HCT116 (cell line): ENCODE data around the gene IRF4.

ENCODE experiments used
- ATF3 ChIP-seq: IDR thresholded peaks from 2 replicates; pipeline ENCODE4 v1.6.1; 2012
- CTCF ChIP-seq, 3 experiments: fragments of 200-600 bp in 1 of 3; sonication (generic) in 1 of 3; IDR thresholded peaks in 2 of 3; conservative IDR thresholded peaks in 1 of 3; 2 replicates each; pipeline ENCODE4 v1.5.1; 2012 to 2017; ENCODE audit warnings: low read depth in 2 of 3, low read length in 2 of 3, antibody characterized with exemption in 1 of 3, borderline replicate concordance in 1 of 3, control low read depth in 1 of 3, mild to moderate bottlenecking in 1 of 3, mixed read lengths in 1 of 3, mixed run types in 1 of 3, moderate library complexity in 1 of 3; ENCODE audit not compliant: insufficient read depth in 1 of 3
- EGR1 ChIP-seq: IDR thresholded peaks from 2 replicates; pipeline ENCODE4 v1.6.1; 2012; ENCODE audit warnings: low read depth
- EZH2 ChIP-seq: fragments of 200-600 bp; sonication (generic); IDR thresholded peaks from 2 replicates; pipeline ENCODE4 v1.6.1; 2017; ENCODE audit warnings: antibody characterized with exemption, mixed run types
- EZH2phosphoT487 ChIP-seq: fragments of 200-600 bp; IDR thresholded peaks from 2 replicates; pipeline ENCODE4 v1.6.1; 2018; ENCODE audit warnings: antibody characterized with exemption, borderline replicate concordance
- JUND ChIP-seq: IDR thresholded peaks from 2 replicates; pipeline ENCODE4 v1.6.1; 2012
- POLR2AphosphoS5 ChIP-seq: IDR thresholded peaks from 2 replicates; pipeline ENCODE4 v1.6.1; 2011; ENCODE audit warnings: mild to moderate bottlenecking, low read depth, low read length, moderate library complexity
- RAD21 ChIP-seq: IDR thresholded peaks from 2 replicates; pipeline ENCODE4 v1.6.1; 2012; ENCODE audit warnings: low read depth, mild to moderate bottlenecking
- SIN3A ChIP-seq: IDR thresholded peaks from 2 replicates; pipeline ENCODE4 v1.6.1; 2012; ENCODE audit warnings: low read depth
- ZBTB33 ChIP-seq: IDR thresholded peaks from 2 replicates; pipeline ENCODE4 v1.6.1; 2011; ENCODE audit warnings: mild to moderate bottlenecking, low read length, moderate library complexity; ENCODE audit not compliant: insufficient replicate concordance; ENCODE audit errors: extremely low read depth

GRCh38 chr6:446418-447366 is 55.1 kb downstream of the IRF4 start:
- TF ChIP-seq CTCF (IDR thresholded peaks at IDR 0.05 in 2 of 3, conservative IDR thresholded peaks at IDR 0.05 in 1 of 3; ENCODE audit: borderline replicate concordance in 1 of 3, insufficient read depth in 1 of 3, low read depth in 2 of 3, low read length in 2 of 3) (no peak), ATF3 (no peak), POLR2AphosphoS5 (no peak), SIN3A (no peak), ZBTB33 (no peak), EZH2phosphoT487 (no peak), EGR1 (no peak), RAD21 (no peak), EZH2 (no peak), JUND (no peak)
